Measurements from ENCODE around the gene PKDREJ.

DNA sequence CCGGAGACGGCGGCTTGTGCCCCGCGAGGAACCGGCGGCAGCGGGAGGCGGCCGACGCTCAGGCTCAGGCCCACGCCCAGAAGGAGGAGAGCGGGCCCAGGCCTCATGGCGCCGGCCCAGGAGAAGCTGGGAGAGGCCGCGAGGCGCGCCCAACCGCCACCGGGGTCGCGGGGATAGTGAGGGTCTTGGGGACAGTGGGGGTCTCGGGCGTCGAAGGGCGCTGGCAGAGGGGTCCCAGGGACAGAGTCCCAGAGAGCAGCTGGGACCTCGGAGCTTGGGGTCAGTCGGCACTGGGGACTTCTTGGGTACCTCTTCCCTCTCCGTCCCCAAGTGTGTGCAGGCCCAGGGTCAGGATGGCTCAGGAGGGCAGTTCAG is at the start of gene PKDREJ:
- TF ChIP-seq, protein P1, sequence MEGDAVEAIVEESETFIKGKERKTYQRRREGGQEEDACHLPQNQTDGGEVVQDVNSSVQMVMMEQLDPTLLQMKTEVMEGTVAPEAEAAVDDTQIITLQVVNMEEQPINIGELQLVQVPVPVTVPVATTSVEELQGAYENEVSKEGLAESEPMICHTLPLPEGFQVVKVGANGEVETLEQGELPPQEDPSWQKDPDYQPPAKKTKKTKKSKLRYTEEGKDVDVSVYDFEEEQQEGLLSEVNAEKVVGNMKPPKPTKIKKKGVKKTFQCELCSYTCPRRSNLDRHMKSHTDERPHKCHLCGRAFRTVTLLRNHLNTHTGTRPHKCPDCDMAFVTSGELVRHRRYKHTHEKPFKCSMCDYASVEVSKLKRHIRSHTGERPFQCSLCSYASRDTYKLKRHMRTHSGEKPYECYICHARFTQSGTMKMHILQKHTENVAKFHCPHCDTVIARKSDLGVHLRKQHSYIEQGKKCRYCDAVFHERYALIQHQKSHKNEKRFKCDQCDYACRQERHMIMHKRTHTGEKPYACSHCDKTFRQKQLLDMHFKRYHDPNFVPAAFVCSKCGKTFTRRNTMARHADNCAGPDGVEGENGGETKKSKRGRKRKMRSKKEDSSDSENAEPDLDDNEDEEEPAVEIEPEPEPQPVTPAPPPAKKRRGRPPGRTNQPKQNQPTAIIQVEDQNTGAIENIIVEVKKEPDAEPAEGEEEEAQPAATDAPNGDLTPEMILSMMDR (IDR thresholded peaks at IDR 0.05; ENCODE audit: poor library complexity, severe bottlenecking): no peak
- TF ChIP-seq MXI1 (conservative IDR thresholded peaks at IDR 0.05; ENCODE audit: poor library complexity, severe bottlenecking) (no peak), EP300 (conservative IDR thresholded peaks at IDR 0.05; ENCODE audit: poor library complexity, severe bottlenecking) (no peak)
